ENCODE results near the gene SVOPL. TPM values are rescaled to one million over a fixed set of nuclear protein-coding genes. Genes with fewer than 3 reads are reported as not detected.

The SVOPL gene
- total RNA-seq, 1 donor from 2014 or later: not detected

- Mint-ChIP-seq H3K27ac (no peak overlapping the region), H3K27me3 (no peaks in the 10 kb centered on the region)
- no peak for DNase-seq (ENCODE audit: extremely low spot score, unreplicated experiment)
Observed at GRCh38 chr7:138618933-138619332, 82.2 kb downstream of the SVOPL start.

GRCh38 chr7:138618506-138618905 is 82.7 kb downstream of the SVOPL start:
- Mint-ChIP-seq H3K4me1 (ENCODE audit: unreplicated experiment) (peaks cover 7% of the 10 kb centered on the region), H3K27ac (no peak overlapping the region), H3K4me3 (no peak overlapping the region)

More at GRCh38 chr7:138618933-138619332, 82.2 kb downstream of the SVOPL start:
- Mint-ChIP-seq H3K4me3 (no peak overlapping the region), H3K4me1 (ENCODE audit: unreplicated experiment) (peaks cover 2% of the 10 kb centered on the region), H3K36me3 (no peaks in the 10 kb centered on the region), H3K9me3 (no peaks in the 10 kb centered on the region)
- no peak for TF ChIP-seq CTCF (conservative IDR thresholded peaks at IDR 0.05)

GRCh38 chr7:138616085-138616484 is 85.1 kb downstream of the SVOPL start:
- no peak for TF ChIP-seq CTCF (conservative IDR thresholded peaks at IDR 0.05)
- no peaks in the 10 kb centered on the region for H3K9me3 Mint-ChIP-seq
- H3K27ac Mint-ChIP-seq: no peak overlapping the region
- peaks cover 10% of the 10 kb centered on the region for H3K4me1 Mint-ChIP-seq (ENCODE audit: unreplicated experiment)
- peaks cover 3% of the 10 kb centered on the region for H3K36me3 Mint-ChIP-seq
- DNase-seq (ENCODE audit: extremely low spot score, unreplicated experiment): no peak
- H3K4me3 Mint-ChIP-seq: no peak overlapping the region
- H3K27me3 Mint-ChIP-seq: no peaks in the 10 kb centered on the region

More at GRCh38 chr7:138618506-138618905, 82.7 kb downstream of the SVOPL start:
- H3K27me3 Mint-ChIP-seq: no peaks in the 10 kb centered on the region
- no peak for DNase-seq (ENCODE audit: extremely low spot score, unreplicated experiment)
- no peaks in the 10 kb centered on the region for H3K9me3 Mint-ChIP-seq
- H3K36me3 Mint-ChIP-seq: peaks cover under 1% of the 10 kb centered on the region
- no peak for TF ChIP-seq CTCF (conservative IDR thresholded peaks at IDR 0.05)

GRCh38 chr7:138613630-138614029 is 87.5 kb downstream of the SVOPL start:
- Mint-ChIP-seq H3K27ac (no peak overlapping the region), H3K27me3 (no peaks in the 10 kb centered on the region), H3K4me3 (no peak overlapping the region), H3K4me1 (ENCODE audit: unreplicated experiment) (peaks cover 23% of the 10 kb centered on the region), H3K9me3 (no peaks in the 10 kb centered on the region), H3K36me3 (peaks cover 3% of the 10 kb centered on the region)
- DNase-seq (ENCODE audit: extremely low spot score, unreplicated experiment): no peak
- no peak for TF ChIP-seq CTCF (conservative IDR thresholded peaks at IDR 0.05)

- Mint-ChIP-seq H3K4me3 (no peak overlapping the region), H3K27ac (peak overlapping the region; percentile 52), H3K27me3 (no peaks in the 10 kb centered on the region), H3K36me3 (peaks cover 3% of the 10 kb centered on the region), H3K9me3 (no peaks in the 10 kb centered on the region), H3K4me1 (ENCODE audit: unreplicated experiment) (peaks cover 31% of the 10 kb centered on the region)
- no peak for TF ChIP-seq CTCF (conservative IDR thresholded peaks at IDR 0.05)
- no peak for DNase-seq (ENCODE audit: extremely low spot score, unreplicated experiment)
Observed at GRCh38 chr7:138610671-138611170, 90.4 kb downstream of the SVOPL start.

GRCh38 chr7:138608275-138608674 is 92.9 kb downstream of the SVOPL start:
- H3K4me3 Mint-ChIP-seq: no peak overlapping the region
- peaks cover under 1% of the 10 kb centered on the region for H3K36me3 Mint-ChIP-seq
- no peak for DNase-seq (ENCODE audit: extremely low spot score, unreplicated experiment)
- H3K27ac Mint-ChIP-seq: no peak overlapping the region
- no peaks in the 10 kb centered on the region for H3K27me3 Mint-ChIP-seq
- no peak for TF ChIP-seq CTCF (conservative IDR thresholded peaks at IDR 0.05)
- H3K9me3 Mint-ChIP-seq: no peaks in the 10 kb centered on the region
- peaks cover 22% of the 10 kb centered on the region for H3K4me1 Mint-ChIP-seq (ENCODE audit: unreplicated experiment)

Data from type B pancreatic cell (in vitro differentiated cells).